ENCODE measurements around the gene SLC6A18. TPM values are rescaled to one million over a fixed set of nuclear protein-coding genes. Genes with fewer than 3 reads are reported as not detected.
"Not testable (repeated sequence)": the region's sequence is repeated elsewhere in the genome, so short reads cannot be mapped to it uniquely, and the experiment has no call there.

SLC6A18 gene
- total RNA-seq, 1 experiment from 2014 or later: not detected

DNA sequence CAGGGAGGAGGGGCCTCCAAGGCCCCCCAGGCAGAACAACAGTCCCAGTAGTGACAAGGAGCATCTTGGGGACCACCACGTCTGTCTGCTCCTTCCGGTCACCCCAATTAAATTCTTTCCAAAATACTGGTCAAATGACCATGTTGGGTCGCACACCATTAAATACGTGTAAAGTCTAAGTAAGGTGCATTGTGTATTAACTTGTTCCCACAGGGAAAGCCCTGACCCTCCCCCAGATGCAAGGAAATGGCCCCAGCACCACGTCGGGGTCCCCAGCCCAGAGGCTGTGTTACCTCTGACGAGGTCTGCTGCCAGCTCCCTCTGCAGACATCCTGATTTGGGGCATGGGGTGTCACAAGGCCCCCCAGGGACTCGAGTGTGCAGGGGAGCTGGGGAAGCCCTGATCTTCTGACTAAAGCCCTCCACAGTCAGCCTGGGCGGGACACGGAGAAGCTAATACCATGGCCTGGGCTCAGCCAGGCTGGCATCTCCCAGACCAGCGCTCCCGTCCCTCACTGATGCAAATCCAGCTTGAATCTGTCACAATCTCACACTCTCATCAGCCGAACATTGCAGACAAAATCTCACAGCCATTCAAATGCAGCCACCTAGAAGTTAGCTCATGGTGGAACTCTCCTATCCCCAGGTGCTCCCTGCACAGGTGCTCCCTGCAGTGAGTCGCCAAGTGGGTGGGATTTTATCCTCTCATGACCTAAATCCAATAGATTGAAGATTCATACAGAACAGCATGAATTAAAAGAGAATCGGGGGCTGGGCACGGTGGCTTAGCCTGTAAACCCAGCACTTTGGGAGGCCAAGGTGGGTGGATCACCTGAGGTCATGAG lies 56.1 kb downstream of the SLC6A18 start:
- Histone ChIP-seq H3K4me3 (ENCODE audit: low read depth in 2 of 2, low read length in 2 of 2) (no peak overlapping the region), H3K27ac (ENCODE audit: low read length) (no peak overlapping the region), H3K27me3 (ENCODE audit: control insufficient read depth, insufficient read depth, low read length) (no peaks in the 10 kb centered on the region), H3K4me1 (ENCODE audit: control insufficient read depth, insufficient read depth, low read length) (no peaks in the 10 kb centered on the region), H3K36me3 (ENCODE audit: control insufficient read depth, insufficient read depth, low read length) (no peaks in the 10 kb centered on the region), H3K9me3 (ENCODE audit: control insufficient read depth, insufficient read depth, low read depth, low read length) (no peaks in the 10 kb centered on the region)
- in situ Hi-C loops (cut with HindIII; ENCODE audit: low pct_unique_long_range_greater_than_20kb, low sequenced_read_pairs) (no loop called here), intact Hi-C loops (cut with micrococcal nuclease; ENCODE audit: unreplicated experiment) (no loop called here)
- TF ChIP-seq SIN3A (IDR thresholded peaks at IDR 0.05; ENCODE audit: borderline replicate concordance, insufficient read depth, low read depth, low read length) (no peak), TCF7L2 (IDR thresholded peaks at IDR 0.05; ENCODE audit: low read depth, low read length) (no peak), POLR2AphosphoS5 (IDR thresholded peaks at IDR 0.05; ENCODE audit: low read depth, low read length) (no peak)
- TF ChIP-seq, protein P1, sequence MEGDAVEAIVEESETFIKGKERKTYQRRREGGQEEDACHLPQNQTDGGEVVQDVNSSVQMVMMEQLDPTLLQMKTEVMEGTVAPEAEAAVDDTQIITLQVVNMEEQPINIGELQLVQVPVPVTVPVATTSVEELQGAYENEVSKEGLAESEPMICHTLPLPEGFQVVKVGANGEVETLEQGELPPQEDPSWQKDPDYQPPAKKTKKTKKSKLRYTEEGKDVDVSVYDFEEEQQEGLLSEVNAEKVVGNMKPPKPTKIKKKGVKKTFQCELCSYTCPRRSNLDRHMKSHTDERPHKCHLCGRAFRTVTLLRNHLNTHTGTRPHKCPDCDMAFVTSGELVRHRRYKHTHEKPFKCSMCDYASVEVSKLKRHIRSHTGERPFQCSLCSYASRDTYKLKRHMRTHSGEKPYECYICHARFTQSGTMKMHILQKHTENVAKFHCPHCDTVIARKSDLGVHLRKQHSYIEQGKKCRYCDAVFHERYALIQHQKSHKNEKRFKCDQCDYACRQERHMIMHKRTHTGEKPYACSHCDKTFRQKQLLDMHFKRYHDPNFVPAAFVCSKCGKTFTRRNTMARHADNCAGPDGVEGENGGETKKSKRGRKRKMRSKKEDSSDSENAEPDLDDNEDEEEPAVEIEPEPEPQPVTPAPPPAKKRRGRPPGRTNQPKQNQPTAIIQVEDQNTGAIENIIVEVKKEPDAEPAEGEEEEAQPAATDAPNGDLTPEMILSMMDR (IDR thresholded peaks at IDR 0.05): no peak
- TF ChIP-seq, protein P2, sequence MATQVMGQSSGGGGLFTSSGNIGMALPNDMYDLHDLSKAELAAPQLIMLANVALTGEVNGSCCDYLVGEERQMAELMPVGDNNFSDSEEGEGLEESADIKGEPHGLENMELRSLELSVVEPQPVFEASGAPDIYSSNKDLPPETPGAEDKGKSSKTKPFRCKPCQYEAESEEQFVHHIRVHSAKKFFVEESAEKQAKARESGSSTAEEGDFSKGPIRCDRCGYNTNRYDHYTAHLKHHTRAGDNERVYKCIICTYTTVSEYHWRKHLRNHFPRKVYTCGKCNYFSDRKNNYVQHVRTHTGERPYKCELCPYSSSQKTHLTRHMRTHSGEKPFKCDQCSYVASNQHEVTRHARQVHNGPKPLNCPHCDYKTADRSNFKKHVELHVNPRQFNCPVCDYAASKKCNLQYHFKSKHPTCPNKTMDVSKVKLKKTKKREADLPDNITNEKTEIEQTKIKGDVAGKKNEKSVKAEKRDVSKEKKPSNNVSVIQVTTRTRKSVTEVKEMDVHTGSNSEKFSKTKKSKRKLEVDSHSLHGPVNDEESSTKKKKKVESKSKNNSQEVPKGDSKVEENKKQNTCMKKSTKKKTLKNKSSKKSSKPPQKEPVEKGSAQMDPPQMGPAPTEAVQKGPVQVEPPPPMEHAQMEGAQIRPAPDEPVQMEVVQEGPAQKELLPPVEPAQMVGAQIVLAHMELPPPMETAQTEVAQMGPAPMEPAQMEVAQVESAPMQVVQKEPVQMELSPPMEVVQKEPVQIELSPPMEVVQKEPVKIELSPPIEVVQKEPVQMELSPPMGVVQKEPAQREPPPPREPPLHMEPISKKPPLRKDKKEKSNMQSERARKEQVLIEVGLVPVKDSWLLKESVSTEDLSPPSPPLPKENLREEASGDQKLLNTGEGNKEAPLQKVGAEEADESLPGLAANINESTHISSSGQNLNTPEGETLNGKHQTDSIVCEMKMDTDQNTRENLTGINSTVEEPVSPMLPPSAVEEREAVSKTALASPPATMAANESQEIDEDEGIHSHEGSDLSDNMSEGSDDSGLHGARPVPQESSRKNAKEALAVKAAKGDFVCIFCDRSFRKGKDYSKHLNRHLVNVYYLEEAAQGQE (IDR thresholded peaks at IDR 0.05; ENCODE audit: insufficient read depth in 1 of 2, low read depth in 2 of 2, low read length in 1 of 2): no peak
- DNase-seq (ENCODE audit: low read depth, low spot score) (no peak), ATAC-seq (no peak)
- BruUV-seq (replicated peaks): no TSS peak
- POLR2A ChIA-PET: no interaction called here
- CTCF ChIA-PET: no interaction called here

DNA sequence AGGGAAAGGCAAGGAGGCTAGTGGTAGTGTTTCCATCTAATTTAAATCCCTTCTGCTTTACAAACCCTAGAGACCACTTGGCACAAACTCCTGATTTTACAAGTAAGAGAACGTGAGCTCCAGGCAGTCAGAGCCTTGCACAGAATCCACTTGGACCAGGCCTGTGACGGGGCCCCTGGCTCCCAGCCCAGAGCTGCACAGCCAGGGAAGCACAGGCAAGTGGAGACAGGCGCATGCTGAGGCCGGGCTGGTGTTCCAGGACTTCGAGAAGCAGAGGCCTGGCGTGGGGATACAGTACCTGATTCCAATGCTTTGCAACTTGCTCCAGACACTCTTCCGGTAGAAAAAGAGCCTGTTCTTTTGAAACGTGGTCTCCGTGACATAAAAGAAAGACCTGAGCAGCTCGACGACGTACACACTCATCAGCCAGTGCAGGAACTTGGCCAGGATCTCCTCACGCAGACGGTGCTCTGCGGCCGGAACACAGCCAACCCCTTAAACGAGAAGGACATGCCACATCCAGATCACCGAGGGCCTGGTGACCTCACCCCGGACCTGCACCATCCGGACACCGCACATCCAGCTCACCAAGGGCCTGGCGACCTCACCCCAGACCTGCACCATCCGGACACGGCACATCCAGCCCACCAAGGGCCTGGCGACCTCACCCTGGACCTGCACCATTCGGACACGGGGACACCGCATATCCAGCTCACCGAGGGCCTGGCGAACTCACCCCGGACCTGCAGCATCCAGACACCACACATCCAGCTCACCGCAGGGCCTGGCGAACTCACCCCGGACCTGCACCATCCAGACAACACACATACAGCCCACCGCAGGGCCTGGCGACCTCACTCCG lies 57.2 kb downstream of the SLC6A18 start:
- Histone ChIP-seq H3K4me3 (ENCODE audit: low read depth in 2 of 2, low read length in 2 of 2) (no peak overlapping the region), H3K27ac (ENCODE audit: low read length) (no peak overlapping the region), H3K27me3 (ENCODE audit: control insufficient read depth, insufficient read depth, low read length) (no peaks in the 10 kb centered on the region), H3K4me1 (ENCODE audit: control insufficient read depth, insufficient read depth, low read length) (no peaks in the 10 kb centered on the region), H3K9me3 (ENCODE audit: control insufficient read depth, insufficient read depth, low read depth, low read length) (no peaks in the 10 kb centered on the region), H3K36me3 (ENCODE audit: control insufficient read depth, insufficient read depth, low read length) (no peaks in the 10 kb centered on the region)
- intact Hi-C loops (cut with micrococcal nuclease; ENCODE audit: unreplicated experiment): no loop called here
- DNase-seq (ENCODE audit: low read depth, low spot score) (no peak), ATAC-seq (no peak)
- POLR2A ChIA-PET: no interaction called here
- no TSS peak for BruUV-seq (replicated peaks)
- TF ChIP-seq, protein P1 (IDR thresholded peaks at IDR 0.05): no peak
- no peak for TF ChIP-seq TCF7L2 (IDR thresholded peaks at IDR 0.05; ENCODE audit: low read depth, low read length)
- TF ChIP-seq, protein P2 (IDR thresholded peaks at IDR 0.05; ENCODE audit: insufficient read depth in 1 of 2, low read depth in 2 of 2, low read length in 1 of 2): no peak
- CTCF ChIA-PET: no interaction called here
- in situ Hi-C loops (cut with HindIII; ENCODE audit: low pct_unique_long_range_greater_than_20kb, low sequenced_read_pairs): no loop called here

DNA sequence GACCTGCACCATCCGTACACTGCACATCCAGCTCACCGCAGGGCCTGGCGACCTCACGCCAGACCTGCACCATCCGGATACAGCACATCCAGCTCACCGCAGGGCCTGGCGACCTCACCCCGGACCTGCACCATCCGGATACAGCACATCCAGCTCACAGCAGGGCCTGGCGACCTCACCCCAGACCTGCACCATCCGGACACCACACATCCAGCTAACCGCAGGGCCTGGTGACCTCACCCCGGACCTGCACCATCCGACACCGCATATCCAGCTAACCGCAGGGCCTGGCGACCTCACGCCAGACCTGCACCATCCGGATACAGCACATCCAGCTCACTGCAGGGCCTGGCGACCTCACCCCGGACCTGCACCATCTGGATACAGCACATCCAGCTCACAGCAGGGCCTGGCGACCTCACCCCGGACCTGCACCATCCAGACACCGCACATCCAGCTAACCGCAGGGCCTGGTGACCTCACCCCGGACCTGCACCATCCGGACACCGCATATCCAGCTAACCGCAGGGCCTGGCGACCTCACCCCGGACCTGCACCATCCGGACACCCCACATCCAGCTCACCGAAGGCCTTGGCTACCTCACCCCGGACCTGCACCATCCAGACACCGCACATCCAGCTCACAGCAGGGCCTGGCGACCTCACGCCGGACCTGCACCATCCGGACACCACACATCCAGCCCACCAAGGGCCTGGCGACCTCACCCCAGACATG lies 58.0 kb downstream of the SLC6A18 start:
- POLR2A ChIA-PET; H3K9me3 ChIP-seq (ENCODE audit: control insufficient read depth, insufficient read depth, low read depth, low read length); H3K36me3 ChIP-seq (ENCODE audit: control insufficient read depth, insufficient read depth, low read length); H3K4me3 ChIP-seq (ENCODE audit: low read depth in 2 of 2, low read length in 2 of 2); intact Hi-C loops (cut with micrococcal nuclease; ENCODE audit: unreplicated experiment); DNase-seq (ENCODE audit: low read depth, low spot score); H3K27me3 ChIP-seq (ENCODE audit: control insufficient read depth, insufficient read depth, low read length); H3K4me1 ChIP-seq (ENCODE audit: control insufficient read depth, insufficient read depth, low read length); in situ Hi-C loops (cut with HindIII; ENCODE audit: low pct_unique_long_range_greater_than_20kb, low sequenced_read_pairs); H3K27ac ChIP-seq (ENCODE audit: low read length); ATAC-seq; BruUV-seq (replicated peaks); CTCF ChIA-PET: not testable (repeated sequence)

Measured in Panc1 (cell line).